ENCODE measurements around the gene PEMT.

Gene PEMT

DNA sequence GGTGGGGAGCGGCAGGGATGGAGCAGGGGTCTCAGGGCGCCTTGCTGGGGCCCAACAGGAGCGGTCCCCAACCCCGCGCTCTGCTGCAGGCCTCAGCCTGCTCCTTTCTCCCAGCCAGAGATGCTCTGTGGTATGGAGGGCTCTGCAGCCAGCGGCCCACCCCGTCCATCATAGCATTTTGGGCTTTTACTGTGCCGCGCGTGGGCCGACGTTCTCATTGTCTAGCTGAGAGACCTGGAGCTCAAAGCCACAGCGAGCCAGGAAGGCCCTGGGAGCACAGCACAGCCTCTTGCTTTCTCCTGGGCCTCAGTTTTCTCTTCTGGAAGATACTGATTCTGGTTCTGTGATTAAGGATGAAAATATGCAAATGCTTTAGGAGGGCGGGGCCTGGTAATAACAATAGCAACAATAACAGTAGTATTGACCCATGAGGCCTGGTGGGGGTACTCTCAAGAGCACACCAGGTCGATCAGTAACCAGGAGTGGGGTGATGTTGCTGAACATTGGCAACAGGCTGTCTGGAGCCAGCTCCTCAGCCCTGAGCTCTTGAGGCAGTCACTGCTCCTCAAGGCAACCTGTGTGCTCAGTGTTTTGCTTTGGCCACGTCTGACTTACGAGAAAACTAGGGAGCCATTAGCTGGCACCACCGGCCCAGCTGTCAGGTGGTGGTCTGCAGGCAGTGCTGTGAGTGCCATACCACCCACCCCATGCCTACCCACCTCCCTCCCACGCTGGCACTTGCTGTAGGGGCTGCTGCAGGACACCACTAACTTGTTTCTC, 94.3 kb downstream of the PEMT start:
- DNase-seq (ENCODE audit: extremely low read depth, low read depth): no peak

DNA sequence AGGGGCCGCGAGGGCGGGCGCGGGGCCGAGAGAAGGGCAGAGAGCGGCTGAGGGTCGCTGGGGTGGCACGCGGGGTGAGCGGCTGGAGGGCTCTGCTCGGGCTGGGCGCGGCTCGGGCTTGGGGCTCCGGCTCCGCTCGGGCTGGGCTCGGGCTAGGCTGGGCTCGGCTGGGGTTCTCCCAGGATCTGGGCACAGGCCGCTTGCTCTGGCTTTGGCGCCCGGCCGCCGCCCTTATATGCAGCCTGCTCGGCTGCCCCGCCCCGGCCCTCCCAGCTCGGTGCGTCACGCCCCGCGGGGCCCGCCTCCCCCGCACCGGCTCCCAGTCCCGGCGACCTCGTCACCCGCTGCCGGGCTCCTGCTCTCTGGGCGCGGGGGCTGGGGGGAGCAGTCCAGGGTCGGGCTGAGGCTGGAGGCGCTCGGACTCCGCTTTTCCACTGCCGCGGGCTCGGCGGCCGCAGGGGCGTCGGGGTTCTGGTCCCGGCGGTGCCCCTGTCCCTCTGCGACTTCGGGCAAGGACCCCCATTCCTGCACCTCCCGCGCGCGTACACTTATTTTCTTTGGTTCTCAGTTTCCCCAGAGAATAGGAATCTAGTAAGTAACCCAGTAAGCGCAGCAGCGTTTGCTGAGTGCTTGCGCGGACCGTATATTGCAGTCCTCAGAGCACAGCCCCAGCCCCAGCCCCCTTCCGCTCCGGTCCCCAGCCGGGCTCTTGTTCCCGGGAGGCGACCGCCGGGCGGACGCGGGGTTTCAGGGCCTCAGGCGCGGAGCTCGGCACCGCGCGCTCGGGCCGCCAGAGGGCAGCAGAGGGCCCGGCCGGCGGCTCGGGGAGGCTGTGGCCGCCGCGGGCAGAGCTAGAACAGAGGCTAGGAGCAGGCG, 95.1 kb downstream of the PEMT start, which contains the start of gene RASD1:
Gene RASD1 (minus strand): TSS at position 207 of the 876 bp plus-strand sequence. CDS start 214 bp downstream, outside the sequence.
- DNase-seq (ENCODE audit: extremely low read depth, low read depth): peak; percentile 75
- peak; percentile 40 for TF ChIP-seq CTCF (IDR thresholded peaks at IDR 0.05; ENCODE audit: low read depth, low read length)

More for the DNA sequence above, 94.3 kb downstream of the PEMT start:
- TF ChIP-seq CTCF (IDR thresholded peaks at IDR 0.05; ENCODE audit: low read depth, low read length): no peak

GRCh38 chr17:17495536-17496188, 95.8 kb downstream of the PEMT start:
- no peak for DNase-seq (ENCODE audit: extremely low read depth, low read depth)

DNA sequence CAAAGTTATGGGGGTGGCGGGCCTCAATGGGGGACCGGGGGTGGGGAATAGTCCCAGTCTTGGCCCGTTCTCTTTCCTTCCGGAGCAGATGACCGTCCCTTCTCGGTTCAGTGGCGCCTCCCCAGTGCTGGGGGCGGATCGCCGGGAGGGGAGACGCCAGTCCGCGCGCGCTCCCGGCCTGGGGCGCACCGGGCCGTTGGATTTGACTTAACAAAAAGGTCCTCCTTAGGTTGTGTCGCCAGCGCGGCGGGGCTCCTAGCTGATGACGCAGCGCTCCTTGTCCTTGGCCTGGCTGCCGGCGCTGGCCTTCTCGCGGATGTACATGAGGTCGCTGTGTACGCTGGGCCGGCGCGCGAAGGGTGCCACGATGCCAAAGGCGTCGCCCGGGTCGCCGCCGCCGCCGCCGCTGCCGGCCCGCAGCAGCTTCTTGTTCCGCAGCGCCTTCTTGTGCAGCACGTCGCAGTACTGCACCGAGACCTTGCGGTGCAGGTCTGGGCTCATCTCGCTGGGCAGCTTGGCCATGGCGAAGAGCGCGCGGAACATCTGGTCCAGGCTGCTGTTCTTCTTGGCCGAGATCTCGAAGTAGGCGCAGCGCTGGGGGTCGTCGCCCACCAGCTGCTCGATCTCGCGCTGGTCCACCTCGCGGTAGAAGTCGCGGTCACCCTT, 96.5 kb downstream of the PEMT start:
- no peak for DNase-seq (ENCODE audit: extremely low read depth, low read depth)
- no peak for TF ChIP-seq CTCF (IDR thresholded peaks at IDR 0.05; ENCODE audit: low read depth, low read length)

More at GRCh38 chr17:17495536-17496188, 95.8 kb downstream of the PEMT start:
- no peak for TF ChIP-seq CTCF (IDR thresholded peaks at IDR 0.05; ENCODE audit: low read depth, low read length)

GRCh38 chr17:17494499-17494869, 97.0 kb downstream of the PEMT start:
- no peak for TF ChIP-seq CTCF (IDR thresholded peaks at IDR 0.05; ENCODE audit: low read depth, low read length)
- DNase-seq (ENCODE audit: extremely low read depth, low read depth): no peak

DNA sequence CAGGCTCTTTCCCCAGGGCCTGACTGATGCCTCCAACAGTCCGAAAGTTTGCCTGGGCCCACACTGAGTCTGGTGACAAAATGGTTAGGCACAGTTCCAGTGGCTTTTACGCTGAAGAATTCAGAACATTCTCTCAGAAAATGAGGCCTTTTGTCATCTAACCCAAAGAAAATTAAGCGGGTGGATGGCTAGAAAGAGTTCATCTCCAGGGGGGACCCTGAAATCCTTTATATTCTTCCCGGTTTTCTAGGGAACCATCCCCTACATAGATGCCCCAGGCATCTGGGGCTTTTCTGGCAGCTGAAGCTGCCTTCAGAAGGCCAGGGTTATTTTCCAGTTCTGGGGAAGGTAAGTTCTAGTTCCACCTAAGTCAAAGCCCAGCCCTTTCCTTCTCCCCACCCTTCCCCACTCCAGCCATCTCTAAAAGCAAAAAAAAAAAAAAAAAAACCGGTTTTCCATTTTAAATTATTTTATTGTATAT, 97.5 kb downstream of the PEMT start:
- TF ChIP-seq CTCF (IDR thresholded peaks at IDR 0.05; ENCODE audit: low read depth, low read length): no peak
- no peak for DNase-seq (ENCODE audit: extremely low read depth, low read depth)
